Fibroblast of lung (primary cell): ENCODE results near the gene P3H1. TPM values are rescaled to one million over a fixed set of nuclear protein-coding genes. Genes with fewer than 3 reads are reported as not detected.

Source experiments
- DNase-seq, 2 donors: peaks; one replicate each; pipeline versions ENCODE4 v3.0.0 to v3.0.0-alpha.2; 2010; ENCODE audit warnings: low read depth in 2 of 2
- H2AFZ ChIP-seq: 2 replicates; pipeline ENCODE4 v1.5.1; 2012; ENCODE audit warnings: low read length, control low read depth, inconsistent platforms
- H3K27ac ChIP-seq: 2 replicates; pipeline ENCODE4 v1.5.1; 2011; ENCODE audit warnings: low read length, control low read depth; ENCODE audit not compliant: insufficient read depth
- H3K27me3 ChIP-seq: 2 replicates; pipeline ENCODE4 v1.5.1; 2011; ENCODE audit warnings: mild to moderate bottlenecking, low read length; ENCODE audit not compliant: control insufficient read depth, insufficient read depth
- H3K36me3 ChIP-seq: 2 replicates; pipeline ENCODE4 v1.5.1; 2011; ENCODE audit warnings: low read length; ENCODE audit not compliant: control insufficient read depth, insufficient read depth
- H3K4me1 ChIP-seq: 2 replicates; pipeline ENCODE4 v1.5.1; 2011; ENCODE audit warnings: low read length; ENCODE audit not compliant: control insufficient read depth, insufficient read depth; ENCODE audit errors: extremely low read depth
- H3K4me2 ChIP-seq: 2 replicates; pipeline ENCODE4 v1.5.1; 2011; ENCODE audit warnings: low read length, control low read depth; ENCODE audit not compliant: insufficient read depth; ENCODE audit errors: extremely low read depth
- H3K4me3 ChIP-seq, 4 experiments: fragments of 200-600 bp in 1 of 4; sonication (generic) in 1 of 4; replicated peaks in 1 of 4; 2 replicates each; pipeline ENCODE4 v1.5.1; 2011 to 2016; ENCODE audit warnings: low read length in 4 of 4, low read depth in 3 of 4, mild to moderate bottlenecking in 3 of 4, control low read depth in 2 of 4, inconsistent platforms in 1 of 4, mixed read lengths in 1 of 4; ENCODE audit not compliant: insufficient read depth in 1 of 4; ENCODE audit errors: control extremely low read depth in 1 of 4
- H3K79me2 ChIP-seq: 2 replicates; pipeline ENCODE4 v1.5.1; 2012; ENCODE audit warnings: mild to moderate bottlenecking, low read length, inconsistent platforms; ENCODE audit not compliant: control insufficient read depth, insufficient read depth
- H3K9ac ChIP-seq: 2 replicates; pipeline ENCODE4 v1.5.1; 2011; ENCODE audit warnings: mild to moderate bottlenecking, low read length, control low read depth; ENCODE audit not compliant: insufficient read depth
- H3K9me3 ChIP-seq: 2 replicates; pipeline ENCODE4 v1.5.1; 2012; ENCODE audit warnings: low read depth, low read length; ENCODE audit not compliant: control insufficient read depth, insufficient read depth
- H4K20me1 ChIP-seq: 2 replicates; pipeline ENCODE4 v1.5.1; 2011; ENCODE audit warnings: low read length; ENCODE audit not compliant: control insufficient read depth, insufficient read depth; ENCODE audit errors: extremely low read depth
- EZH2 ChIP-seq: IDR thresholded peaks from 2 replicates; pipeline ENCODE4 v1.5.1; 2012; ENCODE audit warnings: low read length, control low read depth, mild to moderate bottlenecking; ENCODE audit errors: missing control alignments
- polyA plus RNA-seq, 2 donors: library from polyadenylated mRNA; depleted of rRNA in 1 of 2; stranded (reverse) in 1 of 2; unstranded in 1 of 2; fragments of >200 nt; gene quantifications; 2 replicates each; pipeline ENCODE4 v1.2.1, GENCODE V29; 2011 to 2012; ENCODE audit warnings: missing spikeins in 1 of 2
- total RNA-seq: library from RNA; depleted of rRNA; stranded (reverse); fragments of >200 nt; gene quantifications from 2 replicates; pipeline ENCODE4 v1.2.1, GENCODE V29; 2014
- TF ChIP-seq, protein P1 (sequence below), 2 donors: IDR thresholded peaks in 1 of 2; conservative IDR thresholded peaks in 1 of 2; 1 replicate in 1 of 2; 2 replicates in 1 of 2; pipeline ENCODE4 v1.5.1; 2011 to 2012; ENCODE audit warnings: low read length in 2 of 2, control low read depth in 1 of 2, inconsistent platforms in 1 of 2, low read depth in 1 of 2, mild to moderate bottlenecking in 1 of 2

The P3H1 gene
- total and polyA plus RNA-seq, 2 donors (not counting 1 experiment from before 2014, with no cell fraction given): 68.5 to 108 TPM

DNA sequence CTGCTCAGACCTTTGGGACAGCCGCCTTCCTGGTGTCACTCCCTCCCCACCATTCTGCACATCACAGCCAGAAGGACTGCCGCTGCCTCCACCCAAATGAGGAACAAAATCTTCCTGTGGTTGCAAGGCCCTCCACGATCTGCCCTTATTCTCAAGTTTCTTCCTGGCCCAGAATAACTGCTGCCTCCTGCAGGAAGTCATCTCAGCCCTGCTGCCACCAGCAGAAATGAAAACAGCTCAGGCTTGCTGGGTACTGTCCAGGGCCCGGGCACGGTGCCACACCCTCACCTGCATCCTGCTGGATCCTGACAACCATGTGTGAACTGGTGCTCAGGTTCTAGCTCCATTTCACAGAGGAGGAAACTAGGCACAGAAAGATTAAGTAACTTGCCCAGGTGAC lies 29.6 kb downstream of the P3H1 start:
- H3K36me3 ChIP-seq: no peaks in the 10 kb centered on the region
- no peaks in the 10 kb centered on the region for H4K20me1 ChIP-seq
- no peak for DNase-seq
- TF ChIP-seq, protein P1, sequence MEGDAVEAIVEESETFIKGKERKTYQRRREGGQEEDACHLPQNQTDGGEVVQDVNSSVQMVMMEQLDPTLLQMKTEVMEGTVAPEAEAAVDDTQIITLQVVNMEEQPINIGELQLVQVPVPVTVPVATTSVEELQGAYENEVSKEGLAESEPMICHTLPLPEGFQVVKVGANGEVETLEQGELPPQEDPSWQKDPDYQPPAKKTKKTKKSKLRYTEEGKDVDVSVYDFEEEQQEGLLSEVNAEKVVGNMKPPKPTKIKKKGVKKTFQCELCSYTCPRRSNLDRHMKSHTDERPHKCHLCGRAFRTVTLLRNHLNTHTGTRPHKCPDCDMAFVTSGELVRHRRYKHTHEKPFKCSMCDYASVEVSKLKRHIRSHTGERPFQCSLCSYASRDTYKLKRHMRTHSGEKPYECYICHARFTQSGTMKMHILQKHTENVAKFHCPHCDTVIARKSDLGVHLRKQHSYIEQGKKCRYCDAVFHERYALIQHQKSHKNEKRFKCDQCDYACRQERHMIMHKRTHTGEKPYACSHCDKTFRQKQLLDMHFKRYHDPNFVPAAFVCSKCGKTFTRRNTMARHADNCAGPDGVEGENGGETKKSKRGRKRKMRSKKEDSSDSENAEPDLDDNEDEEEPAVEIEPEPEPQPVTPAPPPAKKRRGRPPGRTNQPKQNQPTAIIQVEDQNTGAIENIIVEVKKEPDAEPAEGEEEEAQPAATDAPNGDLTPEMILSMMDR (conservative IDR thresholded peaks at IDR 0.05 in 1 of 2, IDR thresholded peaks at IDR 0.05 in 1 of 2; ENCODE audit: low read depth in 1 of 2, low read length in 2 of 2): peak in 1 of 2 donors; percentile 7
- TF ChIP-seq EZH2: no peak
- H3K79me2 ChIP-seq: no peaks in the 10 kb centered on the region
- no peak overlapping the region for H2AFZ ChIP-seq
- H3K4me3 ChIP-seq: no peak overlapping the region
- no peak overlapping the region for H3K27ac ChIP-seq
- H3K9me3 ChIP-seq: no peaks in the 10 kb centered on the region
- H3K9ac ChIP-seq: no peak overlapping the region
- no peaks in the 10 kb centered on the region for H3K27me3 ChIP-seq
- H3K4me1 ChIP-seq: no peaks in the 10 kb centered on the region
- no peak overlapping the region for H3K4me2 ChIP-seq

DNA sequence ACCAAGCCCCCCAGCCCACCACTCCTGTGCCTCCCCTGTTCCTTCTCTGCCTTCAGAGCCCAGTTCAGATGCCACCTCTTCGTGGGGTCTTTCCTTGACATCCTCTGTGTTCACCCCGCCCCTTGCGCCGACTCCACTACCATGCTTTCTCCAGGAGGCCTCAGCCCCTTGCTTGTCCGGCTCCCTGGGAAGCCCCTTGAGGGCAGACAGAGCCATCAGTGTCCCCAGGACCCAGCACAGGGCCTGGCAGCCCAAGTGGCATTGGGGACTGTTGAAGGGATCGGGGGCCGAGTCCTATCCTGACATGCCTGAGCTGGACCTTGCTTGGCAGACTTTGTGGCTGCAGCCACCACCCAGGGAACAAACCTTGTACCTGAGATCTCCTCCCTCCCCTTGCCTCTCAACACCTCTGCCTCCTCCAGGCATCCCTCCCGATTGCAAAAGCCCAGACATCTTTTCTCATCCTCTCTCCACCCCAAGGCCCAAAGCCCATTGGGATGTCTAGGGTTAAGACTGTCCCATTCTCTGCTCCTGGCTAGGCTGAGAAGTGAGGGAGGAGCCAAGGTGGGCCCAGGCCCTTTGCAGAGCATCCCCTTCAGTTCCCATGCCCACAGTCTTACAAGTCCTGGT lies 30.1 kb downstream of the P3H1 start:
- Histone ChIP-seq H3K79me2 (no peaks in the 10 kb centered on the region), H2AFZ (peak overlapping the region; percentile 55)

DNA sequence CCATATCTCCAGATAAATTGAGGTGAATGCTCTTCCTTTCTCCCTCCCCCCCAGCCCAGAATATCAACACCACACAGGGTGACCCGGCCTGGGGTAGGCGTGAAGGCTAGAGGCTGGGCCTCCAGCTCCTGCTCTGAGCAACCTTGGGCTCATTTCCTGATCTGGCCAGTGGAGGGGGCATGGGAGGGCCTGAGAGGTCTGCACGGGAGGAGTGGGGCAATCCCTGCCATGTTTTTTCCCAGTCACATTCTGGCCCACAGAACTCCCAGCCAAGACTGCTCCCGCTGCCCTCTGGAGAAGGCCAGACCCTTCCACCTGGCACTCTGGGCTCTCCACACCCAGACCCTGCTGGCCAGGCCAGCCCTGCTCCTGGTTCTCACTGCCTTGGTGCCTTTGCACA lies 30.7 kb downstream of the P3H1 start:
- Histone ChIP-seq H3K27ac (no peak overlapping the region), H3K9ac (no peak overlapping the region), H3K27me3 (no peaks in the 10 kb centered on the region), H3K4me1 (no peaks in the 10 kb centered on the region), H3K9me3 (no peaks in the 10 kb centered on the region), H3K79me2 (no peaks in the 10 kb centered on the region), H3K4me3 (no peak overlapping the region), H2AFZ (peak overlapping the region; percentile 55), H4K20me1 (no peaks in the 10 kb centered on the region), H3K4me2 (no peak overlapping the region), H3K36me3 (no peaks in the 10 kb centered on the region)
- DNase-seq: peak in 1 of 2 donors; percentile 20
- no peak for TF ChIP-seq EZH2
- TF ChIP-seq, protein P1 (conservative IDR thresholded peaks at IDR 0.05 in 1 of 2, IDR thresholded peaks at IDR 0.05 in 1 of 2; ENCODE audit: low read depth in 1 of 2, low read length in 2 of 2): peak in 1 of 2 donors; percentile 52

More for the DNA sequence above, 30.1 kb downstream of the P3H1 start:
- Histone ChIP-seq H3K4me3 (no peak overlapping the region), H3K36me3 (no peaks in the 10 kb centered on the region), H3K9me3 (no peaks in the 10 kb centered on the region), H4K20me1 (no peaks in the 10 kb centered on the region), H3K4me1 (no peaks in the 10 kb centered on the region), H3K9ac (no peak overlapping the region), H3K4me2 (no peak overlapping the region), H3K27me3 (no peaks in the 10 kb centered on the region), H3K27ac (no peak overlapping the region)
- DNase-seq: no peak
- TF ChIP-seq EZH2: no peak
- TF ChIP-seq, protein P1 (conservative IDR thresholded peaks at IDR 0.05 in 1 of 2, IDR thresholded peaks at IDR 0.05 in 1 of 2; ENCODE audit: low read depth in 1 of 2, low read length in 2 of 2): no peak
